Spleen (tissue), 7 donors: ENCODE data around the gene TTLL5.

Experiments used
- CTCF ChIP-seq, 11 experiments: fragments of 200-600 bp in 7 of 11; fragments of 450-650 bp in 4 of 11; sonication (generic) in 4 of 11; IDR thresholded peaks in 8 of 11; conservative IDR thresholded peaks in 3 of 11; 1 replicate in 7 of 11; 2 replicates in 4 of 11; pipeline versions ENCODE4 v1.4.0 to v1.8.0; 2016 to 2021; ENCODE audit warnings: antibody characterized with exemption in 11 of 11, inconsistent platforms in 4 of 11, mild to moderate bottlenecking in 1 of 11
- POLR2A ChIP-seq, 3 donors: fragments of 450-650 bp; IDR thresholded peaks; one replicate each; pipeline ENCODE4 v1.5.1; 2017; ENCODE audit warnings: antibody characterized with exemption in 3 of 3, mild to moderate bottlenecking in 1 of 3
- POLR2AphosphoS5 ChIP-seq, 3 donors: sonication (generic); formaldehyde crosslinking; IDR thresholded peaks; one replicate each; pipeline ENCODE4 v1.5.1; 2017; ENCODE audit warnings: antibody characterized with exemption in 3 of 3
- donor health status: DM: no; HTN: no; CAD: no; lungs with moderate emphysema.
- donor health status: DM: no; HTN: no; CAD: no.
- donor health status: DM: no; HTN: no; CAD: no.

GRCh38 chr14:75811872-75812499 lies 150.9 kb downstream of the TTLL5 start:
- no peak for TF ChIP-seq CTCF (IDR thresholded peaks at IDR 0.05 in 8 of 11, conservative IDR thresholded peaks at IDR 0.05 in 3 of 11)
- TF ChIP-seq POLR2A (IDR thresholded peaks at IDR 0.05) = no peak
- TF ChIP-seq POLR2AphosphoS5 (IDR thresholded peaks at IDR 0.05) = no peak
